GM12878 (cell line): ENCODE measurements around the gene IFRD2.

Experiments used
- CTCF ChIP-seq, 3 experiments: IDR thresholded peaks in 2 of 3; conservative IDR thresholded peaks in 1 of 3; 2 replicates each; pipeline ENCODE4 v1.5.1; 2011; ENCODE audit warnings: low read depth in 3 of 3, low read length in 3 of 3, mild to moderate bottlenecking in 3 of 3, control low read depth in 2 of 3, moderate library complexity in 2 of 3, inconsistent platforms in 1 of 3, mixed read lengths in 1 of 3; ENCODE audit not compliant: control insufficient read depth in 2 of 3, insufficient read depth in 1 of 3; ENCODE audit errors: extremely low read depth in 1 of 3
- NFYB ChIP-seq: IDR thresholded peaks from 2 replicates; pipeline ENCODE4 v1.6.1; 2011; ENCODE audit warnings: low read depth, mild to moderate bottlenecking, low read length, improper control_type of control experiment, moderate library complexity; ENCODE audit not compliant: insufficient read depth
- POLR2A ChIP-seq: IDR thresholded peaks from 2 replicates; pipeline ENCODE4 v1.6.1; 2011; ENCODE audit warnings: low read depth, mild to moderate bottlenecking, low read length
- POLR2AphosphoS5 ChIP-seq: IDR thresholded peaks from 2 replicates; pipeline ENCODE4 v1.6.1; 2011; ENCODE audit warnings: mild to moderate bottlenecking, low read length, inconsistent platforms
- RAD21 ChIP-seq: IDR thresholded peaks from 2 replicates; pipeline ENCODE4 v1.6.1; 2011; ENCODE audit warnings: mild to moderate bottlenecking, low read depth, low read length, moderate library complexity; ENCODE audit not compliant: insufficient read depth
- REST ChIP-seq: IDR thresholded peaks from 2 replicates; pipeline ENCODE4 v1.6.1; 2012; ENCODE audit warnings: mild to moderate bottlenecking, low read depth, low read length
- SMC3 ChIP-seq: IDR thresholded peaks from 2 replicates; pipeline ENCODE4 v1.6.1; 2011; ENCODE audit warnings: low read length, improper control_type of control experiment, borderline replicate concordance
- SRF ChIP-seq, 2 experiments: IDR thresholded peaks; 2 replicates each; pipeline ENCODE4 v1.6.1; 2011; ENCODE audit warnings: low read depth in 2 of 2, low read length in 2 of 2, mild to moderate bottlenecking in 1 of 2, moderate library complexity in 1 of 2

- TF ChIP-seq SRF (IDR thresholded peaks at IDR 0.05; ENCODE audit: low read depth in 2 of 2, low read length in 2 of 2) (no peak), POLR2A (no peak), CTCF (IDR thresholded peaks at IDR 0.05 in 2 of 3, conservative IDR thresholded peaks at IDR 0.05 in 1 of 3; ENCODE audit: control insufficient read depth in 2 of 3, extremely low read depth in 1 of 3, insufficient read depth in 1 of 3, low read depth in 3 of 3, low read length in 3 of 3) (no peak), RAD21 (no peak), NFYB (no peak), POLR2AphosphoS5 (no peak), SMC3 (no peak), REST (no peak)
Observed at GRCh38 chr3:50241163-50241562, 51.1 kb downstream of the IFRD2 start.
